Measurements from ENCODE around the gene GIPC3. TPM values are rescaled to one million over a fixed set of nuclear protein-coding genes. Genes with fewer than 3 reads are reported as not detected.
A peak's percentile ranks its signal among the peaks of the same experiment; 100 is the strongest.
"Not testable (repeated sequence)": the region's sequence is repeated elsewhere in the genome, so short reads cannot be mapped to it uniquely, and the experiment has no call there.

GIPC3 gene
- total RNA-seq, 2 donors from 2014 or later: 13.9 to 14.6 TPM

GRCh38 chr19:3547767-3548282 lies 37.5 kb upstream of the GIPC3 start:
- intact Hi-C loops (cut with DNase I): loop anchor here in 1 of 2 donors (5.0 kb wide), 1 partner anchor 69 kb away; no protein-coding TSS in a partner anchor
- DNase-seq (ENCODE audit: low spot score): no peak

- intact Hi-C loops (cut with DNase I): loop anchor here in 1 of 2 donors (5.0 kb wide), 1 partner anchor 69 kb away; no protein-coding TSS in a partner anchor
These were observed 36.7 kb upstream of the GIPC3 start for GRCh38 chr19:3548606-3549005.

GRCh38 chr19:3549816-3550215 lies 35.5 kb upstream of the GIPC3 start:
- intact Hi-C loops (cut with DNase I): loop anchor here in 1 of 2 donors (5.0 kb wide), 1 partner anchor 67 kb away; no protein-coding TSS in a partner anchor
- no peak for DNase-seq (ENCODE audit: low spot score)

More at GRCh38 chr19:3548606-3549005, 36.7 kb upstream of the GIPC3 start:
- no peak for DNase-seq (ENCODE audit: low spot score)

GRCh38 chr19:3550947-3551791 lies 34.1 kb upstream of the GIPC3 start:
- intact Hi-C loops (cut with DNase I): no loop called here
- DNase-seq (ENCODE audit: low spot score): no peak

- intact Hi-C loops (cut with DNase I): no loop called here
- DNase-seq (ENCODE audit: low spot score): no peak
These were observed 33.5 kb upstream of the GIPC3 start for GRCh38 chr19:3551792-3552095.

- DNase-seq (ENCODE audit: low spot score): no peak
- intact Hi-C loops (cut with DNase I): no loop called here
These were observed 30.8 kb upstream of the GIPC3 start for GRCh38 chr19:3554254-3555083.

GRCh38 chr19:3555653-3556422 lies 29.4 kb upstream of the GIPC3 start:
- DNase-seq (ENCODE audit: low spot score): no peak
- intact Hi-C loops (cut with DNase I): no loop called here

- no peak for DNase-seq (ENCODE audit: low spot score)
- intact Hi-C loops (cut with DNase I): no loop called here
These were observed 28.8 kb upstream of the GIPC3 start for GRCh38 chr19:3556423-3556977.

- no peak for DNase-seq (ENCODE audit: low spot score)
- intact Hi-C loops (cut with DNase I): no loop called here
These were observed 28.3 kb upstream of the GIPC3 start for GRCh38 chr19:3556978-3557460.

GRCh38 chr19:3557461-3558248 lies 27.6 kb upstream of the GIPC3 start, which contains the start of gene MFSD12:
TSS of gene MFSD12 (minus strand) at chr19:3557586. CDS start at chr19:3557403, 183 bp downstream.
- intact Hi-C loops (cut with DNase I): no loop called here

GRCh38 chr19:3563709-3564524 lies 21.4 kb upstream of the GIPC3 start:
- no peak for DNase-seq (ENCODE audit: low spot score)
- intact Hi-C loops (cut with DNase I): no loop called here

More at GRCh38 chr19:3557461-3558248, 27.6 kb upstream of the GIPC3 start, which contains the start of gene MFSD12:
- peak; percentile 98 for DNase-seq (ENCODE audit: low spot score)

- DNase-seq (ENCODE audit: low spot score): no peak
- intact Hi-C loops (cut with DNase I): no loop called here
These were observed 20.1 kb upstream of the GIPC3 start for GRCh38 chr19:3565139-3565538.

- DNase-seq (ENCODE audit: low spot score); intact Hi-C loops (cut with DNase I): not testable (repeated sequence)
These were observed 15.2 kb upstream of the GIPC3 start for GRCh38 chr19:3570042-3570441.

GRCh38 chr19:3570606-3571011 lies 14.7 kb upstream of the GIPC3 start:
- intact Hi-C loops (cut with DNase I): no loop called here
- no peak for DNase-seq (ENCODE audit: low spot score)

- peak; percentile 100 for DNase-seq (ENCODE audit: low spot score)
- intact Hi-C loops (cut with DNase I): no loop called here
These were observed 13.0 kb upstream of the GIPC3 start for GRCh38 chr19:3572132-3572854.

- intact Hi-C loops (cut with DNase I): no loop called here
- no peak for DNase-seq (ENCODE audit: low spot score)
These were observed 12.5 kb upstream of the GIPC3 start, which contains the start of gene HMG20B for GRCh38 chr19:3572855-3573161. TSS of gene HMG20B (plus strand) at chr19:3572944. CDS start at chr19:3573310, 366 bp downstream.

Data from posterior vena cava (tissue), 2 donors.